Umbilical cord (tissue), 2 donors: ENCODE results near the gene TREX2. TPM values are rescaled to one million over a fixed set of nuclear protein-coding genes. Genes with fewer than 3 reads are reported as not detected.

Experiments used
- DNase-seq: peaks from one replicate; pipeline ENCODE4 v3.0.0-alpha.2; 2015; ENCODE audit warnings: low spot score
- total RNA-seq: library from RNA; depleted of rRNA; stranded (reverse); fragments of >200 nt; gene quantifications from one replicate; pipeline ENCODE4 v1.2.3, GENCODE V29; 2014; ENCODE audit warnings: low replicate concordance; ENCODE audit not compliant: insufficient read depth

The TREX2 gene
- 0.72 TPM for total RNA-seq

- no peak for DNase-seq
Observed at GRCh38 chrX:153445856-153446635, at the start of gene TREX2. TSS of gene TREX2 (minus strand) at chrX:153446056. CDS start at chrX:153445430, 626 bp downstream.

GRCh38 chrX:153495362-153495751, 49.5 kb upstream of the TREX2 start:
- DNase-seq, result peak; percentile 67

GRCh38 chrX:153494541-153495361, 48.9 kb upstream of the TREX2 start, which contains the start of gene BGN:
TSS of gene BGN (plus strand) at chrX:153494980. CDS start at chrX:153504632, 9,652 bp downstream.
- peak; percentile 55 for DNase-seq

GRCh38 chrX:153494061-153494460, 48.2 kb upstream of the TREX2 start:
- no peak for DNase-seq

- no peak for DNase-seq
Observed at GRCh38 chrX:153493085-153493484, 47.2 kb upstream of the TREX2 start.

GRCh38 chrX:153492543-153492942, 46.7 kb upstream of the TREX2 start:
- no peak for DNase-seq

GRCh38 chrX:153491918-153492317, 46.1 kb upstream of the TREX2 start:
- peak; percentile 57 for DNase-seq

GRCh38 chrX:153491351-153491914, 45.6 kb upstream of the TREX2 start:
- DNase-seq, result no peak

- no peak for DNase-seq
Observed at GRCh38 chrX:153490217-153490930, 44.5 kb upstream of the TREX2 start.

GRCh38 chrX:153488231-153488914, 42.5 kb upstream of the TREX2 start:
- DNase-seq, result peak; percentile 60

- DNase-seq, result no peak
Observed at GRCh38 chrX:153487590-153488071, 41.8 kb upstream of the TREX2 start.

- DNase-seq, result no peak
Observed at GRCh38 chrX:153486171-153486570, 40.3 kb upstream of the TREX2 start.

GRCh38 chrX:153485396-153486080, 39.7 kb upstream of the TREX2 start:
- DNase-seq, result no peak

- DNase-seq, result no peak
Observed at GRCh38 chrX:153482376-153483015, 36.6 kb upstream of the TREX2 start.

GRCh38 chrX:153481043-153481442, 35.2 kb upstream of the TREX2 start:
- no peak for DNase-seq

GRCh38 chrX:153478746-153479145, 32.9 kb upstream of the TREX2 start:
- no peak for DNase-seq

GRCh38 chrX:153477901-153478300, 32.0 kb upstream of the TREX2 start:
- DNase-seq, result peak; percentile 40

- DNase-seq, result no peak
Observed at GRCh38 chrX:153477364-153477857, 31.6 kb upstream of the TREX2 start.

- peak; percentile 85 for DNase-seq
Observed at GRCh38 chrX:153476666-153477363, 31.0 kb upstream of the TREX2 start.
